Neural cell (in vitro differentiated cells): ENCODE data around the gene SHOX. TPM values are rescaled to one million over a fixed set of nuclear protein-coding genes. Genes with fewer than 3 reads are reported as not detected.

Source experiments
- H2AFZ ChIP-seq: fragments of 200-600, 300-800 bp; sonication (generic), shearing (Covaris generic); 2 replicates; pipeline ENCODE4 v1.6.0; 2014; ENCODE audit warnings: low read depth, mild to moderate bottlenecking, antibody characterized with exemption, low read length, moderate library complexity
- H3F3A ChIP-seq: fragments of 200-600 bp; shearing (Covaris generic); 2 replicates; pipeline ENCODE4 v1.6.1; 2016; ENCODE audit warnings: mild to moderate bottlenecking, moderate library complexity, mixed read lengths, antibody characterized with exemption, low read length; ENCODE audit not compliant: insufficient read depth, poor library complexity, severe bottlenecking
- H3K27ac ChIP-seq: fragments of 200-600, 300-800 bp; sonication (generic), shearing (Covaris generic); 2 replicates; pipeline ENCODE4 v1.5.1; 2014; ENCODE audit warnings: mild to moderate bottlenecking, low read length, moderate library complexity
- H3K27me3 ChIP-seq: fragments of 300-800, 200-600 bp; sonication (generic), shearing (Covaris generic); 2 replicates; pipeline ENCODE4 v1.6.0; 2014; ENCODE audit warnings: mild to moderate bottlenecking, low read depth, low read length, moderate library complexity; ENCODE audit not compliant: insufficient read depth
- H3K36me3 ChIP-seq: fragments of 300-800, 200-600 bp; sonication (generic), shearing (Covaris generic); 2 replicates; pipeline ENCODE4 v1.5.1; 2014; ENCODE audit warnings: mild to moderate bottlenecking, antibody characterized with exemption, low read length, moderate library complexity; ENCODE audit not compliant: insufficient read depth
- H3K4me2 ChIP-seq: fragments of 300-800, 200-600 bp; sonication (generic), shearing (Covaris generic); 2 replicates; pipeline ENCODE4 v1.6.0; 2014; ENCODE audit warnings: mild to moderate bottlenecking, low read length
- H3K4me3 ChIP-seq: fragments of 300-800, 200-600 bp; sonication (generic), shearing (Covaris generic); 2 replicates; pipeline ENCODE4 v1.5.1; 2014; ENCODE audit warnings: mild to moderate bottlenecking, low read length, moderate library complexity
- H3K79me2 ChIP-seq: fragments of 200-600 bp; shearing (Covaris generic); replicated peaks from 2 replicates; pipeline ENCODE4 v1.6.0; 2014; ENCODE audit warnings: mild to moderate bottlenecking, low read length, moderate library complexity; ENCODE audit not compliant: insufficient read depth
- H3K9ac ChIP-seq: fragments of 300-800, 200-600 bp; sonication (generic), shearing (Covaris generic); 2 replicates; pipeline ENCODE4 v1.6.1; 2016; ENCODE audit warnings: mild to moderate bottlenecking, low read length, mixed read lengths
- H3K9me2 ChIP-seq: fragments of 200-600 bp; shearing (Covaris generic); 2 replicates; pipeline ENCODE4 v1.6.1; 2016; ENCODE audit warnings: mild to moderate bottlenecking, low read length, mixed read lengths; ENCODE audit not compliant: insufficient read depth
- H3K9me3 ChIP-seq: fragments of 200-600, 300-800 bp; sonication (generic), shearing (Covaris generic); 2 replicates; pipeline ENCODE4 v1.6.1; 2016; ENCODE audit warnings: mild to moderate bottlenecking, mixed run types, low read length, moderate library complexity, mixed read lengths
- H4K20me1 ChIP-seq: fragments of 200-600 bp; shearing (Covaris generic); 2 replicates; pipeline ENCODE4 v1.6.1; 2016; ENCODE audit warnings: mild to moderate bottlenecking, mixed run types; ENCODE audit not compliant: insufficient read depth
- EP300 ChIP-seq: fragments of 450-650 bp; conservative IDR thresholded peaks from 2 replicates; pipeline ENCODE4 v1.6.1; 2014; ENCODE audit warnings: antibody characterized with exemption, mild to moderate bottlenecking, moderate library complexity; ENCODE audit not compliant: poor library complexity, severe bottlenecking
- EZH2 ChIP-seq: fragments of 200-600, 300-800 bp; shearing (Covaris generic), sonication (generic); IDR thresholded peaks from 2 replicates; pipeline ENCODE4 v1.6.1; 2014; ENCODE audit warnings: antibody characterized with exemption, low read length, borderline replicate concordance, mild to moderate bottlenecking; ENCODE audit not compliant: insufficient read depth, poor library complexity, severe bottlenecking
- MXI1 ChIP-seq: fragments of 450-650 bp; conservative IDR thresholded peaks from 2 replicates; pipeline ENCODE4 v1.6.1; 2014; ENCODE audit warnings: antibody characterized with exemption, mild to moderate bottlenecking; ENCODE audit not compliant: poor library complexity, severe bottlenecking
- POLR2AphosphoS5 ChIP-seq: IDR thresholded peaks from 2 replicates; pipeline ENCODE4 v1.6.1; 2012
- RAD21 ChIP-seq: fragments of 450-650 bp; conservative IDR thresholded peaks from 2 replicates; pipeline ENCODE4 v1.6.1; 2014; ENCODE audit warnings: antibody characterized with exemption, mild to moderate bottlenecking, moderate library complexity
- SMC3 ChIP-seq: fragments of 450-650 bp; conservative IDR thresholded peaks from 2 replicates; pipeline ENCODE4 v1.6.1; 2014; ENCODE audit warnings: antibody characterized with exemption, mild to moderate bottlenecking, moderate library complexity; ENCODE audit not compliant: poor library complexity
- TAF1 ChIP-seq: IDR thresholded peaks from 2 replicates; pipeline ENCODE4 v1.6.1; 2012; ENCODE audit warnings: low read depth
- polyA plus RNA-seq: library from polyadenylated mRNA; depleted of rRNA; stranded (reverse); fragments of >200 nt; gene quantifications from 2 replicates; pipeline ENCODE4 v1.2.3, GENCODE V29; 2014
- TF ChIP-seq, protein P1 (sequence below): fragments of 450-650 bp; IDR thresholded peaks from 2 replicates; pipeline ENCODE4 v1.5.1; 2014; ENCODE audit warnings: antibody characterized with exemption, mild to moderate bottlenecking, moderate library complexity; ENCODE audit not compliant: poor library complexity, severe bottlenecking
- TF ChIP-seq, protein P2 (sequence below): IDR thresholded peaks from 2 replicates; pipeline ENCODE4 v1.6.1; 2012; ENCODE audit warnings: borderline replicate concordance

SHOX gene
- polyA plus RNA-seq, 1 donor from 2014 or later = not detected

DNA sequence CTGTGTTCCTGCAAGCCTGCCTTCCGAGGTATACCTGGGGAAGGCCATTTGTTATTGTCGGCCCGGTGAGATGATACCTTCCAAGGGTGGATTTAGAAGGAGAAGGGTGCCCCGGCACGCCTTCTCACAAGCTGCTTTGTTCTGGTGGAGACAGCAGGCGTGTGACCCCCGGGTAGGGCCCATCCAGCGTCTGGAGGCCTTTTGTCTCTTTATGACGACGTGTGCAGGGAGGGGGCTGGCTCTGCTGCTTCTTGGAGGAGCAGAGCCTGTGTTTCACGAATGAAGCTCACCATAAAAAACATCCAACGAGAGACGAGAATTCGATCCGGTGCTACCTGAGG lies 45.3 kb downstream of the SHOX start:
- H3K9ac ChIP-seq = no peak overlapping the region
- no peak overlapping the region for H3K4me3 ChIP-seq
- H2AFZ ChIP-seq = no peak overlapping the region
- H3K27ac ChIP-seq = no peak overlapping the region
- no peaks in the 10 kb centered on the region for H4K20me1 ChIP-seq
- no peak overlapping the region for H3K4me2 ChIP-seq
- H3K9me2 ChIP-seq = no peaks in the 10 kb centered on the region
- no peaks in the 10 kb centered on the region for H3K36me3 ChIP-seq
- no peaks in the 10 kb centered on the region for H3K9me3 ChIP-seq
- no peaks in the 10 kb centered on the region for H3K79me2 ChIP-seq
- H3K27me3 ChIP-seq = no peaks in the 10 kb centered on the region
- H3F3A ChIP-seq = no peaks in the 10 kb centered on the region
- TF ChIP-seq, protein P1, sequence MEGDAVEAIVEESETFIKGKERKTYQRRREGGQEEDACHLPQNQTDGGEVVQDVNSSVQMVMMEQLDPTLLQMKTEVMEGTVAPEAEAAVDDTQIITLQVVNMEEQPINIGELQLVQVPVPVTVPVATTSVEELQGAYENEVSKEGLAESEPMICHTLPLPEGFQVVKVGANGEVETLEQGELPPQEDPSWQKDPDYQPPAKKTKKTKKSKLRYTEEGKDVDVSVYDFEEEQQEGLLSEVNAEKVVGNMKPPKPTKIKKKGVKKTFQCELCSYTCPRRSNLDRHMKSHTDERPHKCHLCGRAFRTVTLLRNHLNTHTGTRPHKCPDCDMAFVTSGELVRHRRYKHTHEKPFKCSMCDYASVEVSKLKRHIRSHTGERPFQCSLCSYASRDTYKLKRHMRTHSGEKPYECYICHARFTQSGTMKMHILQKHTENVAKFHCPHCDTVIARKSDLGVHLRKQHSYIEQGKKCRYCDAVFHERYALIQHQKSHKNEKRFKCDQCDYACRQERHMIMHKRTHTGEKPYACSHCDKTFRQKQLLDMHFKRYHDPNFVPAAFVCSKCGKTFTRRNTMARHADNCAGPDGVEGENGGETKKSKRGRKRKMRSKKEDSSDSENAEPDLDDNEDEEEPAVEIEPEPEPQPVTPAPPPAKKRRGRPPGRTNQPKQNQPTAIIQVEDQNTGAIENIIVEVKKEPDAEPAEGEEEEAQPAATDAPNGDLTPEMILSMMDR = no peak
- no peak for TF ChIP-seq TAF1
- no peak for TF ChIP-seq EZH2
- TF ChIP-seq SMC3 = no peak
- TF ChIP-seq MXI1 = no peak
- TF ChIP-seq, protein P2, sequence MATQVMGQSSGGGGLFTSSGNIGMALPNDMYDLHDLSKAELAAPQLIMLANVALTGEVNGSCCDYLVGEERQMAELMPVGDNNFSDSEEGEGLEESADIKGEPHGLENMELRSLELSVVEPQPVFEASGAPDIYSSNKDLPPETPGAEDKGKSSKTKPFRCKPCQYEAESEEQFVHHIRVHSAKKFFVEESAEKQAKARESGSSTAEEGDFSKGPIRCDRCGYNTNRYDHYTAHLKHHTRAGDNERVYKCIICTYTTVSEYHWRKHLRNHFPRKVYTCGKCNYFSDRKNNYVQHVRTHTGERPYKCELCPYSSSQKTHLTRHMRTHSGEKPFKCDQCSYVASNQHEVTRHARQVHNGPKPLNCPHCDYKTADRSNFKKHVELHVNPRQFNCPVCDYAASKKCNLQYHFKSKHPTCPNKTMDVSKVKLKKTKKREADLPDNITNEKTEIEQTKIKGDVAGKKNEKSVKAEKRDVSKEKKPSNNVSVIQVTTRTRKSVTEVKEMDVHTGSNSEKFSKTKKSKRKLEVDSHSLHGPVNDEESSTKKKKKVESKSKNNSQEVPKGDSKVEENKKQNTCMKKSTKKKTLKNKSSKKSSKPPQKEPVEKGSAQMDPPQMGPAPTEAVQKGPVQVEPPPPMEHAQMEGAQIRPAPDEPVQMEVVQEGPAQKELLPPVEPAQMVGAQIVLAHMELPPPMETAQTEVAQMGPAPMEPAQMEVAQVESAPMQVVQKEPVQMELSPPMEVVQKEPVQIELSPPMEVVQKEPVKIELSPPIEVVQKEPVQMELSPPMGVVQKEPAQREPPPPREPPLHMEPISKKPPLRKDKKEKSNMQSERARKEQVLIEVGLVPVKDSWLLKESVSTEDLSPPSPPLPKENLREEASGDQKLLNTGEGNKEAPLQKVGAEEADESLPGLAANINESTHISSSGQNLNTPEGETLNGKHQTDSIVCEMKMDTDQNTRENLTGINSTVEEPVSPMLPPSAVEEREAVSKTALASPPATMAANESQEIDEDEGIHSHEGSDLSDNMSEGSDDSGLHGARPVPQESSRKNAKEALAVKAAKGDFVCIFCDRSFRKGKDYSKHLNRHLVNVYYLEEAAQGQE = no peak

DNA sequence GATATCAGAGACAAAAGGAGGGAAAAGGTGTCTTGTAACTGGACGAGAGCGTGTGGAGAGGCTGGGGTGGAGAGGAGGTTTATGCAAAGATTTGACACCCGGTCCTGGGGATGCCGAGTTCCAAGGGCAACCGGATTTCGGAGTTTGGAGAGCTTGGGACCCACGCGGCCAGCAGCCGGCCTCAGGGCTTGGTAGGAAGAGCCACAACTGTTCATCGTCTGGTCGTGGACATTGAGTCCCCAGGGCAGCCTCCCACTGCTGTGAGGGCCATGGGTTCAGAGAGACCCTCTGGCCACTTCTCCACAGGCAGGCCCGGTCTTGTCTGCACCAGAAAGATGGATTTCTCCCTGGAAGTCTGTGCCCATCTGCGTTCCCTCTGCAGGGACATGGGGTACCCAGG lies 46.8 kb downstream of the SHOX start:
- Histone ChIP-seq H3K9me2 (no peaks in the 10 kb centered on the region), H3K36me3 (no peaks in the 10 kb centered on the region), H3F3A (no peaks in the 10 kb centered on the region), H3K4me3 (no peak overlapping the region), H4K20me1 (no peaks in the 10 kb centered on the region), H2AFZ (no peak overlapping the region), H3K79me2 (no peaks in the 10 kb centered on the region), H3K9ac (no peak overlapping the region), H3K9me3 (no peaks in the 10 kb centered on the region), H3K4me2 (no peak overlapping the region), H3K27me3 (peaks cover 4% of the 10 kb centered on the region), H3K27ac (no peak overlapping the region)
- TF ChIP-seq RAD21 = no peak
- TF ChIP-seq, protein P2 = no peak
- TF ChIP-seq, protein P1 = no peak
- no peak for TF ChIP-seq TAF1
- no peak for TF ChIP-seq SMC3
- no peak for TF ChIP-seq EZH2
- TF ChIP-seq POLR2AphosphoS5 = no peak
- TF ChIP-seq MXI1 = no peak
- no peak for TF ChIP-seq EP300
